Cerebellar cortex (tissue), 1 donor: ENCODE measurements around the gene ROGDI.

ENCODE experiments used
- DNase-seq: peaks from one replicate; pipeline ENCODE4 v3.0.0-alpha.2; 2015; ENCODE audit warnings: low spot score

ROGDI gene

GRCh38 chr16:4765511-4766474 lies 36.6 kb downstream of the ROGDI start:
- DNase-seq: no peak

DNA sequence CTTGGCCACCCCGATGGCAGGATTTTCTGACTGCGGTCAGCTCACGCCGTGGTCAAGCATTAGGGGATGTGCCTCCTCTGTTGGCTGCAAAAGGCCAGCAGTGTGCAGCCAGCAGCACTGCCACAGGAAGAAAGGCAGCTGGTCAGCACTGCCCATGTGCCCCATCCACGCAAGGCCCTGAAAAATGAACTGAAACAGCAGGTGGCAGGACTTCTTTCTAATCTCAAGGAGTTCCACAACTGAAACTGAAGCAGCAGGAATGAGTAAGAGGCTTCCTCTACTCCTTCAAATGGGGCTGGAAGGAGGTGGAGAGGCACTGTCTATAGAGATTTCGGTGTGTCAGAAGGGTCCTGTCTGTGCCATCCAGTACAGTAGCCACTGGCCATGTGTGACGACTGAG lies 38.6 kb downstream of the ROGDI start:
- DNase-seq: no peak

GRCh38 chr16:4762205-4762604 lies 40.2 kb downstream of the ROGDI start:
- no peak for DNase-seq

DNA sequence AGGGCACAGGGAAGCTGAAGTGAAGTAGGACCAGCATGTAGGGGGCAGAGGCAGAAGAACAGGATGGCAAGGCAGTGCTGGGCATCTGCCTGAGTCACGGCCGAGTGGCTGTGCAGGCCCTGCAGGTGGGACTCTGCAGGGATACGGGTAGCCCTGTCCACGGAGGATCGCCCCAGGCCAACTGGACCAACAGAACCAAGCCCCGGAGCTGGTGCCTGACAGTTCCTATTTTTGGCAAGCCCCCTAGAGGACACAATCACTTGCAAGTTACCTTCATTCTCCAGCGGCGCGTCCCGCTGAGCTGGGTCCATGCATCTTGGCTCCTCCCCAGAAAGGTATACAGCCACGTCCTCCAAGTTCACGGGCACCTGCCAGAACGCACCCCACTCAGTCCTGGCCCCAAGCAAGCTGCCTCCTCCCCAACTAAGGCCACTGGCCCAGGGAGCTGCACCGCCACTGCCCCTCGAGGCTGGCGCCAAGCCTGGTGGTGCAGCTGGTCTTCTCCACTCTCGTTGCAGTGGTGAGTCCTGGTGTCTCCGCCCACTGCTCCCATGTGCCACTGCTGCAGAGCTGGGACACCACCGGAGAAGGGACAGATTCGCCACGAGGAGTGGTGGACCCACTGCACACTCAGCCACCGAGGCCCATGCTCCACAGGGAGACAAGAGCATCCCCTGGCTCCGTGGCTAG lies 42.1 kb downstream of the ROGDI start:
- no peak for DNase-seq

DNA sequence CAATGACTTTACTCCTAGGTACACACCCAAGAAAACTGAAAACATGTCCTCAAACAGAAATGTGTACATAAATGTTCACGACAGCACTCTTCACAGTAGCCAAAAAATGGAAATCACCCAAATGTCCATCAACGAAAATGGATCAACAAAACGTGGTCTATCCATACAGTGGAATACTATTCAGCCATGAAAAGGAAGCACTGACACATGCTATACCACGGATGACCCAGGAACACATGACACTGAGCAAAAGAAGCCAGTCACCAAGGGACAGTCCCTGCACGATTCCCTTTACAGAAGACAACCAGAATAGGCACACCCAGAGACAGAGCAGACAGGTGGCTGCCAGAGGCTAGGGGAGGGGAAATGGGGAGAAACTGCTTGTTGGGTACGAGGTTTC lies 46.7 kb downstream of the ROGDI start:
- DNase-seq: no peak

DNA sequence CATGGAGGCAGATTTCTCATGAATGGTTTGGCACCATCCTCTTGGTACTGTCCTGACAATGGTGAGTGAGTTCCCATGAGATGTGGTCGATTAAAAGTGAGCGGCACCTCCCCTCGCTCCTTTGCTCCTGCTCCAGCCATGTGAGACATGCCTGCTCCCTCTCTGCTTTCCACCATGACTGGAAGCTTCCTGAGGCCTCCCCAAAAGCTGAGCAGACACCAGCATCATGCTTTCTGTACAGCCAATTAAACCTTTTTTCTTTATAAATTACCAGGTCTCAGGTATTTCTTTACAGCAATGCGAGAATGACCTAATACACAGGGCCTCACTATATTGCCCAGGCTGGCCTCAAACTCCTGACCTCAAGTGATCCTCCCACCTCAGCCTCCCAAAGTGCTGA lies 47.6 kb downstream of the ROGDI start:
- no peak for DNase-seq

GRCh38 chr16:4753227-4753626 lies 49.2 kb downstream of the ROGDI start:
- no peak for DNase-seq

GRCh38 chr16:4752351-4753100 lies 49.9 kb downstream of the ROGDI start:
- DNase-seq: no peak

- no peak for DNase-seq
Measured at GRCh38 chr16:4750896-4751295, 51.5 kb downstream of the ROGDI start.

GRCh38 chr16:4749700-4750257 lies 52.7 kb downstream of the ROGDI start:
- no peak for DNase-seq

GRCh38 chr16:4748682-4749411 lies 53.6 kb downstream of the ROGDI start:
- no peak for DNase-seq

- no peak for DNase-seq
Measured at GRCh38 chr16:4747906-4748681, 54.3 kb downstream of the ROGDI start.

DNA sequence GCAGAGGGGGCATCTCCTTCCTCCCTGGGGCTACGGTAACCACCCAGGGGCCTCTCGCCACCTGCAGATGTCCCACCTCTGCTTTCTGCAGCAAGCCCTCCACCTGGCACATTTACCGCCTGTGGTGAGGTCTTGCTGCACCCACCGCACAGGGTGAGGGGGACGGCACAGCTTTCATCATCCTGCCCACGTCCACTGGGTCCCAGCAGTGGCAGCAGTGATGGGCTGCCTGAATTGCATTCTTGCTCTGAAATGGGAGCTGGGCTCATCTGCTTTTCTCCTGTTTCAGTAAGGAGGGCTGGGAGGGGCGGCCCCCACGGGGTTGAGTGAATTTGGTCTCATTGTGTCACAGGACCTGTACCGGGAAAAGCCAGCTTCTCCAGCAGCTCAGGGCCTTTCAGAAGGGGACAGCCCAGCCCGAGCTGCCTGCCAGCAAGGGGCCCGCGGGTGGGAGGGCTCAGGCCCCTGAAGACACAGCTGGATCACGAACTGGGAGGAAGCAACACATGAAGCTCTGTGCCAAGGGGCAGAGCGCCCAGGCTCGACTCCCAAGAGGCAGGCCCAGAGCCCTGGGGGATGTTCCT lies 55.4 kb downstream of the ROGDI start:
- no peak for DNase-seq
